GM12874 (cell line): ENCODE results near the gene FCN2.

Source experiments
- CTCF ChIP-seq: IDR thresholded peaks from 2 replicates; pipeline ENCODE4 v1.5.1; 2011; ENCODE audit warnings: low read depth, mild to moderate bottlenecking, control low read depth, low read length, moderate library complexity; ENCODE audit not compliant: insufficient read depth

Gene FCN2

DNA sequence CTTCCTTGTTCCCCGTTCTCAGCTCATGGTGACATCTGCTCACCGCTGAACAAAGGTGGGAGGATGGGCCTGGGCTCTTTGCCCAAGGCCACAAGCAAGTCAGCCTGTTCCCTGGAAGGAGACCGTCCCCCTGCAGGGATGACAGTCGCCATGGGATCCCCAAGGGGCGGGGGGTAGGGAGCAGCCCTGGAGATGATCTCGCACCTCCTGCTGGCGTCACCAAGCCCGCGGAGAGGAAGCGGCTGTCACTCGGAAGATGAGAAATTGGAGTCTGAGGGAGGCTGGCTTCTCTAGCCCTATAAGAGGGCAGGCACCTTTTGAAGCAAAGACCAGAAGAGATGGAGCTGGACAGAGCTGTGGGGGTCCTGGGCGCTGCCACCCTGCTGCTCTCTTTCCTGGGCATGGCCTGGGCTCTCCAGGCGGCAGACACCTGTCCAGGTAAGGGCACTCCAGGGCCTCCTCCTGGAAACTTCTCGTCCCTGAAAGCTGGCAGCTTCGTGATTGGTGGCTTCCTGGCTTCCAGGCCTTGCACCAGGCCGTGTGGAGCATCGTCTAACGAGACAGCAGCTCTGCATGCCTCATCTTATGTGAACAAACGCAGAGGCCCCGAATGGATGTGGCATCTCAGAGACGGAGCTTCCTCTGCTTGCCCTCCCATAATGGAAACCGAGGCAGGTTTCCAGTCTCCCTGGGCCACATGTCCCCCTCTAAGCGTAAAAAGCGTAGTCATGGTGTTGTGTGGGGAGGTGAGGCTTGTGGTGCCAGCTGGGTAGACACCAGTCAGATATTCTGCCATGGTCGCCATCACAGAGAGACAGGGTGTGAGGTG lies at the start of gene FCN2:
Gene FCN2 (plus strand): TSS at position 327 of the 829 bp plus-strand sequence. CDS start 12 bp downstream, at position 339.
- TF ChIP-seq CTCF: no peak

GRCh38 chr9:134830926-134831720 lies 49.5 kb upstream of the FCN2 start:
- no peak for TF ChIP-seq CTCF

DNA sequence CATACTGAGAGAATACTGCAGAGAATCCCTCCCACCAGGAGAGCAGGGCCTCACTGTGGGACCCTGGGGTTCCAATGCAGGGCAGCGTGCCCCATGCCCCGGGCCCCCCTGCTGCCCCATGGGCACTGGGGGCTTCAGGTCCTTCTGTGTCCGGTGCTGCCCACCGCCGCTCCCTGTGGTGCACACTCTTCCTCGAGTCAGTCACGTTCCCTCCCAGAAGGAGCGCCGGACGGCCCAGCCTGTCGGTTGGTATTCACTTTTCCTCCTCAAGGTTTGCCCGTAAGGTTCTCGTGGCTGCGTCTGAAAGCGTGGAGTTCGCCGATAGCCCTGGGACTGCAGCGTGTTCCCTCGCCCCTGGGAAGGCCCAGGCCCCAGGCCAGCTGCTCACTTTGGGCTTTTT lies 48.1 kb upstream of the FCN2 start:
- no peak for TF ChIP-seq CTCF

DNA sequence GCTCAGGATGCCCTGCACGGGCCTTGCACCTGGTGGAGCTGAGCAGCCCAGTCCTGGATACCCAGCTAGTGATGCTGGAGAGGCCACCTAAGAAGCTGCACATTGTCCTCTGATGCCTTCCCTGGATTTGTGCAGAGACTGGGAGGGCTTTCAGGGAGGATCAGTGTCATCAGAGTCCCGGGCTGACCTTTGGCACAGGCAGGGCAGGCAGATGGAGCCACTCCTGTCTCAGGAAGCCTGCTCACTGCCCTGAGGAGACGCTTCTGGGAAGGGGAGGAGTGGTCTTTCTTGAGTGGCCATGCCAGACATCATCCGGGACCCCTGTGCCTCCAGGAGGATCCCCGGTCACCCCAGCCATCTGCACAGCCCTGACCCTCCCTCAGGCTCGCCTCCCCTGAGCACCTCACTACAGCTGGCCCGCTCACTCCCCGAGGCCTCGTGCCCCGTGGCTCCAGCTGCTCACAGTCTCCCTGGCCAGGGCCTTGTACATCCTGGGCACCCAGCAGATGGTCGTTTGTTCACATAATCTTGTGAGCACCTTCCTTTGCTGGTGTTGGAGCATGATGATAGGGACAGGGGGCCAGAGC lies 47.2 kb upstream of the FCN2 start:
- no peak for TF ChIP-seq CTCF

- TF ChIP-seq CTCF: no peak
Observed at GRCh38 chr9:134834217-134834956, 46.2 kb upstream of the FCN2 start.

DNA sequence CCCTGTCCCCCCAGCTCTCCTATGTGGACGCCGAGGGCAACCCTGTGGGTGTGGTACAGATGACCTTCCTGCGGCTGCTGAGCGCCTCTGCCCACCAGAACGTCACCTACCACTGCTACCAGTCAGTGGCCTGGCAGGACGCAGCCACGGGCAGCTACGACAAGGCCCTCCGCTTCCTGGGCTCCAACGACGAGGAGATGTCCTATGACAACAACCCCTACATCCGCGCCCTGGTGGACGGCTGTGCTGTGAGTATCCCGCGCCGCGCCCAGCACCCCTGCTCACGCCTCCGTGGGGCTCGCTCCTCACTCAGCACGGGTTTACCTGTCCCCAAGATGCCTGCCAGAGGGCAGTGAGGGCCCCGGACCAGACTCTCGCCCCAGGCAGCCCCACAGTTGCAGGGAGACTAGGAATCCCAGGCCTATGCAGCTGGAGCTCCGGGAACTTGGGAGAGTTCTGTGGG lies 45.6 kb upstream of the FCN2 start:
- no peak for TF ChIP-seq CTCF
